Testis (tissue), 3 donors: ENCODE measurements around the gene MCM3AP. TPM values are rescaled to one million over a fixed set of nuclear protein-coding genes. Genes with fewer than 3 reads are reported as not detected.

Experiments used
- DNase-seq: peaks from one replicate; pipeline ENCODE4 v3.0.0-alpha.2; 2019
- H3K27ac ChIP-seq, 2 donors: fragments of 200-600 bp; sonication (generic); one replicate each; pipeline ENCODE4 v1.5.1; 2019
- H3K27me3 ChIP-seq: fragments of 200-600 bp; sonication (generic); one replicate; pipeline ENCODE4 v1.5.1; 2019
- H3K36me3 ChIP-seq: fragments of 200-600 bp; sonication (generic); one replicate; pipeline ENCODE4 v1.5.1; 2017; ENCODE audit warnings: low read depth; ENCODE audit errors: missing control alignments
- H3K4me1 ChIP-seq: fragments of 200-600 bp; sonication (generic); one replicate; pipeline ENCODE4 v1.5.1; 2019
- H3K4me3 ChIP-seq, 2 donors: fragments of 200-600 bp; sonication (generic); one replicate each; pipeline ENCODE4 v1.5.1; 2017 to 2019
- H3K9me3 ChIP-seq: fragments of 200-600 bp; sonication (generic); one replicate; pipeline ENCODE4 v1.5.1; 2017
- POLR2A ChIP-seq: fragments of 450-650 bp; IDR thresholded peaks from one replicate; pipeline ENCODE4 v1.6.1; 2017; ENCODE audit warnings: antibody characterized with exemption, mild to moderate bottlenecking, moderate library complexity
- WGBS, 2 donors: methylation state at CpG; one replicate each; pipeline ENCODE4 v1.1.5; 2018; 5-methylcytosine and 5-hydroxymethylcytosine counted together
- intact Hi-C: fragments of 100-400 bp; cut with DNase I; formaldehyde crosslinking; loops from one replicate; pipeline ENCODE4 v1.15.1; 2023; ENCODE audit warnings: low total_unique reads
- polyA plus RNA-seq: library from polyadenylated mRNA; stranded (reverse); fragments of 350-450 nt; fragmentation: Illumina TruSeq; extraction: RNeasy Lipid Tissue Mini Kit (QIAGEN cat#74804); gene quantifications from one replicate; pipeline ENCODE4 v1.2.3, GENCODE V29; 2014; ENCODE audit warnings: low read depth, low replicate concordance; ENCODE audit not compliant: insufficient read depth
- total RNA-seq, 2 donors: library from RNA; depleted of rRNA; stranded (reverse); fragments of >200 nt; gene quantifications; one replicate each; pipeline ENCODE4 v1.2.3, GENCODE V29; 2016
- TF ChIP-seq, protein P1 (sequence below), 3 experiments: fragments of 450-650 bp in 2 of 3; fragments of 200-600 bp in 1 of 3; sonication (generic) in 1 of 3; IDR thresholded peaks; one replicate each; pipeline ENCODE4 v1.5.1; 2016 to 2019; ENCODE audit warnings: antibody characterized with exemption in 3 of 3, mild to moderate bottlenecking in 2 of 3, moderate library complexity in 1 of 3

The MCM3AP gene
- total and polyA plus RNA-seq, 3 donors from 2014 or later: 68.3 to 136 (median 107) TPM

DNA sequence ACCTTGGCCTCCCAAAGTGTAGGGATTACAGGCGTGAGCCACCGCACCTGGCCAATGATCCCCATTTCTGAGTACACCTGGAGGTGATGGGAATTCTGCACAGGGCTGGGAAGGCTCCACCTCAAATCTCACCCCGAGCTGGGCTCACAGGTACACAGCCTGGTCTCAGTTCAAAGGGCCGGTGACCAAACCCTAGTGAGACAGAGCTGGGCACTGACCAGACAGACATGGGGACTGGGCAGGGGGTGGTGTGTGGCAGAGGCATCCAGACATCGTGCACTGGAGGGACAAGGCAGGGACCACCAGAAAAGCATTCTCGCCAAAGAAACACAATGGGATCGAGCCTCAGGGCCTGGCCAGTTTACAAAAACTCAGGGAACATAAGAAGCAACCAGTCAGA is 74.0 kb downstream of the MCM3AP start:
- Histone ChIP-seq H3K9me3 (no peaks in the 10 kb centered on the region), H3K4me3 (no peak overlapping the region), H3K27ac (no peak overlapping the region), H3K4me1 (no peaks in the 10 kb centered on the region), H3K27me3 (no peaks in the 10 kb centered on the region), H3K36me3 (no peaks in the 10 kb centered on the region)
- WGBS, 2 donors: 92 to 94% methylated on average over 7 of the region's 7 CpGs
- no peak for DNase-seq
- intact Hi-C loops: no loop called here
- TF ChIP-seq, protein P1, sequence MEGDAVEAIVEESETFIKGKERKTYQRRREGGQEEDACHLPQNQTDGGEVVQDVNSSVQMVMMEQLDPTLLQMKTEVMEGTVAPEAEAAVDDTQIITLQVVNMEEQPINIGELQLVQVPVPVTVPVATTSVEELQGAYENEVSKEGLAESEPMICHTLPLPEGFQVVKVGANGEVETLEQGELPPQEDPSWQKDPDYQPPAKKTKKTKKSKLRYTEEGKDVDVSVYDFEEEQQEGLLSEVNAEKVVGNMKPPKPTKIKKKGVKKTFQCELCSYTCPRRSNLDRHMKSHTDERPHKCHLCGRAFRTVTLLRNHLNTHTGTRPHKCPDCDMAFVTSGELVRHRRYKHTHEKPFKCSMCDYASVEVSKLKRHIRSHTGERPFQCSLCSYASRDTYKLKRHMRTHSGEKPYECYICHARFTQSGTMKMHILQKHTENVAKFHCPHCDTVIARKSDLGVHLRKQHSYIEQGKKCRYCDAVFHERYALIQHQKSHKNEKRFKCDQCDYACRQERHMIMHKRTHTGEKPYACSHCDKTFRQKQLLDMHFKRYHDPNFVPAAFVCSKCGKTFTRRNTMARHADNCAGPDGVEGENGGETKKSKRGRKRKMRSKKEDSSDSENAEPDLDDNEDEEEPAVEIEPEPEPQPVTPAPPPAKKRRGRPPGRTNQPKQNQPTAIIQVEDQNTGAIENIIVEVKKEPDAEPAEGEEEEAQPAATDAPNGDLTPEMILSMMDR (IDR thresholded peaks at IDR 0.05): no peak
- TF ChIP-seq POLR2A: no peak

DNA sequence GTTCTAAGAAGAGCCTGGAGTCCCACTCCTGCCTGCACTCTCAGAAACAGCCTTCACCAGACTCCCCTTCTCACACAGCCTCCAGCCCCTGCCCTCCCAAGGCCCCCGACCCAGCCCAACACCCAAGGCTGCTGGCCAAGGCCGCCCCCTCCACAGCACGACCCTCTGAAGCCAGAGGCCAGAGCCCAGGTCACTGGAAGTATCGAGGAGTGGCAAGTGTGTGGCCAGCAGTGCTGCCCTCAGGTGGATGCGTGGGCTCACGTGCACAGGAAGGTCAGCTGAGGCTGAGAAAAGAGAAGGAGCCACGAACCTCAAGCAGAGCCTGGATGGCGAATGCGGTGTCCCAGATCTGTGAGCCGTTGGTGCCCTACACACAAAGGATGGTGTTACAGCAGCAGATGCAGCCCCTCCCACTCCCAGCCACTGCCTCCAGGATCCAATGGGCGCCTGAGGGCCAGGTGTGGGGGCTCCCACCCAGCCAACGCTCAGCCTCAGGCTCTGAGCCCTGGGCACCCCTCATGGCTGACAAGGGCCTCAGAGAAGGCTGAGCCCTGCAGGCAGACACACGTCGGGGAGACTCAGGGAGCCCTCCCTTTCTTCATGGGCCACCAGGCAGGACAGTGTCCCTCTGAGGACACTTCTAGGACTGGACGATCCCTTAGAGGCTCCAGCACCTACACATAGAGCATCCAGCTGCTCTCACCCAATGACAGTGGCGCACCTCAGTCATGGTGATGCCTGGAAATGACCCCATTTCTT is 74.9 kb downstream of the MCM3AP start:
- no peak for DNase-seq
- intact Hi-C loops: no loop called here
- TF ChIP-seq, protein P1 (IDR thresholded peaks at IDR 0.05): no peak
- no peak for TF ChIP-seq POLR2A
- no peak overlapping the region for H3K27ac ChIP-seq
- H3K27me3 ChIP-seq: no peaks in the 10 kb centered on the region
- no peaks in the 10 kb centered on the region for H3K9me3 ChIP-seq
- no peak overlapping the region for H3K4me3 ChIP-seq
- H3K4me1 ChIP-seq: no peaks in the 10 kb centered on the region
- no peaks in the 10 kb centered on the region for H3K36me3 ChIP-seq
- WGBS, 2 donors: 84 to 85% methylated on average over 15 to 16 of the region's 16 CpGs

DNA sequence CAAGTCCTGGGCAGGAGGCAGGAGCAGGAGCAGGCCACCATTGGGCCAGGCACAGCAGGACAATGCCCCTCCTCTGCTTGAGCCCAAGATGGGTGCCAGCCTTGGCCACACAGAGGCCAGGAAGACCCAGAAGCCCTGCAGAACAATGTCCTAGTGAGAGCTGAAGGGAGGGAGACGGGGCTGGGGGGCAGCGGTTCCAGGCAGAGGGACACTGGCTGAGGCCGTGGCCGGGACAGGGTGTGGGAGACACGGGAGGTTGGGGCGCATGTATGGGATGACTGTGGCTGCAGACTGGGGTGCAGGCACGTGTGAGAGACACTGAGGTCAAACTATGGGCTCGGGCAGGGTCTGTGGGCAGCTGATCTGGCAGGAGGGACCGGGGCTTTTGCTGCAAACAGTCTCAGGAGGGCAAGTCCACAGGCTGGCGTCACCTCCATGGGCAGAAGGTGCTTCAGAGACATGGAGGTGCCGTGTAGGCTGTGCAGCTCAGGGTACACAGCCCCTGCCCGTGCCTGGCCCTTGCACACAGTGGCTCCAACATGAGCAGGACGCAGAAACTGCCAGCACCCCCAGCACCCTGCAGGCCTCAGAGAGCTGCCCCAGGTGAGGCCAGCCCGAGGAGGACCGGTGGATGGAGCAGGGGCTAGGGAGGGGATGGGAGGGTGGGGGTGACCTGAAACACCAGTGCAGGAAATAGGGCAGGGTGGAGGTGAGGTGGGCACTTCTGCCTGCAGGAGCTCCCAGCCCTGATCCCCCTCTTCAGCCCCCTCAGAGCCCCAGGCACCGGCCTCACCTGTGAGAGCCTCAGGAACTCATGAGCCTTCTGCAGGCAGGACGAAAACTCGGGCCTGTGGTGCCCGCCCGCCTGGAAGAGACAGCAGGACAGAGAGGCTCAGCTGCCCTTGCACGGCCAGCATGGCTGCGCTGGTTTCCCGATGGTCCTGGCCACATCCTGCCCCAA is 76.4 kb downstream of the MCM3AP start:
- Histone ChIP-seq H3K4me3 (no peak overlapping the region), H3K27me3 (no peaks in the 10 kb centered on the region), H3K4me1 (no peaks in the 10 kb centered on the region), H3K9me3 (no peaks in the 10 kb centered on the region), H3K36me3 (no peaks in the 10 kb centered on the region), H3K27ac (no peak overlapping the region)
- TF ChIP-seq, protein P1 (IDR thresholded peaks at IDR 0.05): no peak
- TF ChIP-seq POLR2A: no peak
- intact Hi-C loops: no loop called here
- DNase-seq: no peak
- WGBS, 2 donors: 94 to 95% methylated on average over 15 to 23 of the region's 23 CpGs

DNA sequence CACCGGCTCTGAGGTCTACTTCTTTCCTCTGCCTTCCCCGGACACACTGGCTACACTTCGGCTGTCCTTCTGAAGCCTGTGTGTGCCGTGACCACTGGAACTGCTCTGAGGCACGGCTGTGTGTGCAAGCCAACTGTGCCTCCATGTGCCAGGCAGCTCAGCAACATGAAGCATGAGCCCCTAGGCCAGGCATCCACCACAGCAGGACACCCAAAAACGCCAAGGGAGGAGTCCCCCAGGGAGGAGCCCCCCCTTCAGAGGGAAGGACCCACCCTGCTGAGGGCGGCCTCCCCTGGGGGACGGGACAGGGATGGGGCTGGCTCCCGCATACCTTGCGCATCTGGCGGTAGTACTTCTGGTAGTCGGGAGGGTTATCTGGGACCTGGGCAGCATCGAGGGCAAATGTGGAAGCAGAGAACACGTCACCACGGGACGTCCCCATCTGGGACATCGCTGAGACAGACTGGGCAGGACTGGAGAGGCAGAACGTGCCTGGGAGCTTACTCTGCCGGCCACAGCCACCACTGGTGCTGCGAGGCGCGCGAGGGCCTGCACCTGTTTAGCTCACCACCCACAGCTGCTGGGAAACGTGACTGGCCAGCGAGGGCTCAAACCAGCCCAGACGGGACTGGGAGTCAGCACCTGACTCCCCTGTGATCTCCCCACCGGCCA is 77.4 kb downstream of the MCM3AP start:
- no peak for DNase-seq
- H3K9me3 ChIP-seq: no peaks in the 10 kb centered on the region
- WGBS, 2 donors: 91 to 92% methylated on average over 16 to 27 of the region's 27 CpGs
- H3K4me3 ChIP-seq: no peak overlapping the region
- TF ChIP-seq, protein P1 (IDR thresholded peaks at IDR 0.05): no peak
- no peaks in the 10 kb centered on the region for H3K27me3 ChIP-seq
- H3K36me3 ChIP-seq: no peaks in the 10 kb centered on the region
- no peaks in the 10 kb centered on the region for H3K4me1 ChIP-seq
- no peak overlapping the region for H3K27ac ChIP-seq
- intact Hi-C loops: no loop called here
